Ovary (tissue), 9 donors: ENCODE data around the gene PALLD. TPM values are rescaled to one million over a fixed set of nuclear protein-coding genes. Genes with fewer than 3 reads are reported as not detected.

Experiments
- DNase-seq, 5 donors: peaks; one replicate each; pipeline ENCODE4 v3.0.0-alpha.2; 2019 to 2020
- H3K27ac ChIP-seq, 2 donors: fragments of 200-600 bp; one replicate each; pipeline versions ENCODE4 v1.5.1 to v1.8.0; 2019 to 2022
- H3K27me3 ChIP-seq: fragments of 200-600 bp; one replicate; pipeline ENCODE4 v1.8.0; 2022
- H3K36me3 ChIP-seq: fragments of 200-600 bp; sonication (generic); one replicate; pipeline ENCODE4 v1.5.1; 2019
- H3K4me1 ChIP-seq: one replicate; pipeline ENCODE4 v1.8.1; 2013; ENCODE audit warnings: mild to moderate bottlenecking, moderate library complexity; ENCODE audit not compliant: insufficient read depth
- H3K4me3 ChIP-seq: fragments of 200-600 bp; sonication (generic); one replicate; pipeline ENCODE4 v1.5.1; 2017
- H3K9me3 ChIP-seq, 2 donors: fragments of 200-600 bp in 1 of 2; sonication (generic) in 1 of 2; one replicate each; pipeline versions ENCODE4 v1.5.1 to v1.8.1; 2013 to 2019; ENCODE audit warnings: mild to moderate bottlenecking in 1 of 2, moderate library complexity in 1 of 2
- CTCF ChIP-seq, 3 donors: fragments of 450-650 bp in 2 of 3; fragments of 200-600 bp in 1 of 3; IDR thresholded peaks; one replicate each; pipeline versions ENCODE4 v1.5.1 to v1.8.0; 2016 to 2022; ENCODE audit warnings: antibody characterized with exemption in 3 of 3, mild to moderate bottlenecking in 1 of 3
- EP300 ChIP-seq: sonication (generic); formaldehyde crosslinking; IDR thresholded peaks from one replicate; pipeline ENCODE4 v1.6.1; 2017; ENCODE audit warnings: antibody characterized with exemption
- POLR2A ChIP-seq: fragments of 450-650 bp; IDR thresholded peaks from one replicate; pipeline ENCODE4 v1.6.1; 2017; ENCODE audit warnings: antibody characterized with exemption, mild to moderate bottlenecking, moderate library complexity
- WGBS, 3 donors: extraction: QIAGEN DNeasy Blood & Tissue Kit in 1 of 3; methylation state at CpG; one replicate each; pipeline versions ENCODE4 v1.1.5 to v1.1.7; 2013 to 2017; 5-methylcytosine and 5-hydroxymethylcytosine counted together
- intact Hi-C, 4 donors: fragments of 100-400 bp; cut with DNase I; formaldehyde crosslinking; loops; one replicate each; pipeline versions ENCODE4 v1.11.0 to v1.15.1; 2022 to 2023
- polyA plus RNA-seq, 2 donors: library from polyadenylated mRNA; stranded (reverse); fragments of 200-250 nt in 1 of 2; fragments of 350-450 nt in 1 of 2; fragmentation: Illumina TruSeq in 1 of 2; extraction: RNeasy Lipid Tissue Mini Kit (QIAGEN cat#74804) in 1 of 2; gene quantifications; one replicate each; pipeline ENCODE4 v1.2.3, GENCODE V29; 2013 to 2014
- total RNA-seq, 7 donors: library from RNA; depleted of rRNA in 2 of 7; stranded (reverse); fragments of >200 nt in 2 of 7; fragmentation: NEBNext Ultra II Directional in 3 of 7; extraction: Animal tissue kit (Norgen Biotek cat#: 25700) in 3 of 7; gene quantifications; one replicate each; pipeline versions ENCODE4 v1.1.0 to v1.2.4, GENCODE V29; 2016 to 2023
- donor health status: DM: no; HTN: no; CAD: no; lungs with moderate emphysema.
- donor health status: DM: no; HTN: no; CAD: no.
- donor health status: Bipolar disorder and iron deficiency.
- donor health status: DM: yes; HTN: yes; CAD: no.
- donor health status: DM: no; HTN: no; CAD: no.
- donor health status: DM: yes; HTN: yes; CAD: no.

Gene PALLD
- total and polyA plus RNA-seq, 9 donors, result 96.8 to 605 (median 137) TPM

DNA sequence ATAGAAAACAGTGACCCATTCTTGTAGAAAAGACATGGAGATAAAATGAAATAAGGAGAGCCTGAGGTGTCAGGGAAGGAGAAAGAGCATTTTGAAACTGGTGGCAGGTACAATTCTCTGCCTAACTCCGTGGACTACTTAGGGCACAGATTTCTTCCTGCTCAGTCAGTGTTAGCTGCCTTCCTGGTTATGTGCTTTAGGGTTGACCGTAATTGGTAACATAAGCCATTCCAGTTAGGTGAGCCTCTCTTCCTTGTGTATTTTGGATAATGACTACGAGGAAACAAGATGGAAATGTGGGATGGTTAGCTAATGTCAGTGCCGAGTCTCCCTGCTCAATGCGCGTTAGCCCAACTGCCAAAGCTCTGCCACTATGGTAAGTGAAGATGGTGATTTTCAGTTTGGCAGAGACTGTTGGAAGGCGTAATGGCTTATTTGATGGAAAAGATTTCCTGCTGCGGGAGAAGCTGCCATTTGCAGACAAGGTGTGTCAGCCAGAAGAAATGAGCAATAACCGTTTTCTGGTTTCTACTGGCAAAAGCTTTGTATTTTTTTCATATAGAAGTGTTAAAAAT is 339.1 kb downstream of the PALLD start:
- Histone ChIP-seq H3K36me3 (no peaks in the 10 kb centered on the region), H3K4me3 (peak overlapping the region; percentile 19), H3K4me1 (peaks cover 24% of the 10 kb centered on the region), H3K27me3 (no peaks in the 10 kb centered on the region), H3K9me3 (no peaks in the 10 kb centered on the region), H3K27ac (no peak overlapping the region)
- 70 to 86% (median 79%) methylated on average over 9 of the region's 9 CpGs for WGBS, 3 donors
- no peak for DNase-seq
- intact Hi-C loops, result loop anchor here in 3 of 4 donors (10.0 kb wide), 2 partner anchors 79 to 121 kb away; no protein-coding TSS in a partner anchor
- TF ChIP-seq POLR2A, result no peak
- TF ChIP-seq CTCF (IDR thresholded peaks at IDR 0.05), result no peak
- no peak for TF ChIP-seq EP300

DNA sequence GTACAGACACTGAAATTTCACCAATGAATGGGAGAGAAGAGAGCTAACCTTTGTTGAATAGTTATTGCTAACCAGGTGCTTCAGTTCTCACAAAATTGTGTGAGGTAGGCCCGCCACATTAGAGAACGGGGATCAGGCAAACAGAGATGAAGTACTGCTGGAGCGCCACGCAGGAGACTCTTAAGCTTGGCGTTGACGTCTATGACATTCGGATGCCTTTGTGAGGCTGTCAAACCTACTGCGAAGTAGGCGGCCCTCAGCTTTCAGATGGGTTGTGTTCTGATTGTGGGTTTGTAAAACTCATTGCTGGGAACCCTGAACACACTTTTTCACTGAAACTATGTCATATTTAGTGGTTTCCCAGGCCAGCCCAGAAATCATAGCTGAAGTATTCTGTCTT is 339.6 kb downstream of the PALLD start:
- intact Hi-C loops, result loop anchor here in 3 of 4 donors (10.0 kb wide), 2 partner anchors 78 to 122 kb away; no protein-coding TSS in a partner anchor
- H3K4me1 ChIP-seq, result peaks cover 27% of the 10 kb centered on the region
- H3K36me3 ChIP-seq, result no peaks in the 10 kb centered on the region

GRCh38 chr4:168837922-168838321 is 341.1 kb downstream of the PALLD start:
- H3K27me3 ChIP-seq, result no peaks in the 10 kb centered on the region
- no peak for DNase-seq
- no peak for TF ChIP-seq CTCF (IDR thresholded peaks at IDR 0.05)
- TF ChIP-seq EP300, result no peak
- H3K4me1 ChIP-seq, result peaks cover 32% of the 10 kb centered on the region
- intact Hi-C loops, result loop anchor here in 3 of 4 donors (10.0 kb wide), 2 partner anchors 77 to 123 kb away; no protein-coding TSS in a partner anchor
- no peaks in the 10 kb centered on the region for H3K9me3 ChIP-seq
- H3K36me3 ChIP-seq, result no peaks in the 10 kb centered on the region
- H3K4me3 ChIP-seq, result no peak overlapping the region
- H3K27ac ChIP-seq, result no peak overlapping the region
- WGBS, 3 donors, result 83 to 94% (median 90%) methylated on average over 4 of the region's 4 CpGs

More for the DNA sequence above, 339.6 kb downstream of the PALLD start:
- Histone ChIP-seq H3K27ac (no peak overlapping the region), H3K4me3 (peak overlapping the region; percentile 19), H3K27me3 (no peaks in the 10 kb centered on the region), H3K9me3 (no peaks in the 10 kb centered on the region)
- TF ChIP-seq EP300 (no peak), POLR2A (no peak), CTCF (IDR thresholded peaks at IDR 0.05) (no peak)
- WGBS, 3 donors, result 80 to 85% (median 81%) methylated on average over 9 of the region's 9 CpGs
- no peak for DNase-seq

GRCh38 chr4:168839758-168840391 is 343.0 kb downstream of the PALLD start:
- intact Hi-C loops, result loop anchor here in 3 of 4 donors (10.0 kb wide), 2 partner anchors 75 to 125 kb away; no protein-coding TSS in a partner anchor
- WGBS, 3 donors, result 8 to 16% (median 12%) methylated on average over 3 of the region's 3 CpGs
- H3K9me3 ChIP-seq, result no peaks in the 10 kb centered on the region
- no peaks in the 10 kb centered on the region for H3K27me3 ChIP-seq
- peaks cover 33% of the 10 kb centered on the region for H3K4me1 ChIP-seq
- H3K4me3 ChIP-seq, result no peak overlapping the region
- H3K36me3 ChIP-seq, result no peaks in the 10 kb centered on the region
- peak; percentile 93 for TF ChIP-seq EP300
- TF ChIP-seq CTCF (IDR thresholded peaks at IDR 0.05), result no peak
- peak overlapping the region; percentile 23 to 42 for H3K27ac ChIP-seq
- DNase-seq, result no peak
